ENCODE data around the gene ATG2A.
A peak's percentile ranks its signal among the peaks of the same experiment; 100 is the strongest.

Gene ATG2A

GRCh38 chr11:64902102-64902900, 14.7 kb downstream of the ATG2A start:
- no peak for DNase-seq (ENCODE audit: low read depth)

GRCh38 chr11:64900774-64901173, 16.2 kb downstream of the ATG2A start:
- no peak for DNase-seq (ENCODE audit: low read depth)

DNA sequence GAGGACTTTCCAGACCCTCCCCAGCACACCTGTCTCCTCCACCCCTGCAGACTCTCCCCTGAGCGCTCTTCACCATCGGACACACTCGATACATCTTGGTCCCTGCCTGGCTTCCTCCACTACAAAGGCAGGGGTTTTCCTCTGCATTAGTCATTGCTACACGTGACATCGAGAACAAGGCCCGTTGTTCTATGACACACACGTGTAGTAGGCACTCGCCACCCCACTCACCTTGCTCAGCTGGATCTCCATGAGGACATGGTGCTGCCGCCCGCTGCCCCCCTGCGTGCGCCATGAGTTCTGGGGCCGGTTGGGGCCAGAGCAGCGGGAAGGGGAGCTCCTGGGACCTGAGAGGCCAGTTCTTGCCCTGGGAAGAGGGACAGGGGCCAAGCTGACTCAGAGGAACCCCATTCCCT, 16.7 kb downstream of the ATG2A start:
- no peak for DNase-seq (ENCODE audit: low read depth)

DNA sequence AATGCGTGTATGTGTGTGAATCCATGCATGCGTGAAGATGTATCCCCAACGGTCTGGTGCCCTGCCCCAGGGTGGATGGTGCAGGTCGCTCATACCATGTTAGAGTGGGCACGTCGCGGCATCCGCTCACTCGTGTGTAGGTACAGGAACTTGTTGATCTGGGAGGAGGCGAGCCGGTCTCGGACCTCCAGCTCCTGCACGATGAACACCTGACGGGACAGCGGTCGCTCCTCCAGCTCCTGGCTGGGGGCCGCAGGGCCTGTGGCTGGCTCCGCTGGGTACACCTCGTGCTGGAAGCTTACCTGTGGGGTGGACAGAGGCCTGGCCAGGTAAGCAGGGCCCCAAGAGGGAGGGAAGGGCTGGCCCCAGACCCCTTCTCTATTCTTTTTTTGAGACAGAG, 18.5 kb downstream of the ATG2A start:
- no peak for DNase-seq (ENCODE audit: low read depth)

GRCh38 chr11:64898076-64898445, 18.9 kb downstream of the ATG2A start:
- DNase-seq (ENCODE audit: low read depth): no peak

- DNase-seq (ENCODE audit: low read depth): no peak
Observed at GRCh38 chr11:64897381-64898075, 19.5 kb downstream of the ATG2A start.

GRCh38 chr11:64896448-64897022, 20.5 kb downstream of the ATG2A start:
- no peak for DNase-seq (ENCODE audit: low read depth)

GRCh38 chr11:64894812-64895452, 22.1 kb downstream of the ATG2A start:
- no peak for DNase-seq (ENCODE audit: low read depth)

DNA sequence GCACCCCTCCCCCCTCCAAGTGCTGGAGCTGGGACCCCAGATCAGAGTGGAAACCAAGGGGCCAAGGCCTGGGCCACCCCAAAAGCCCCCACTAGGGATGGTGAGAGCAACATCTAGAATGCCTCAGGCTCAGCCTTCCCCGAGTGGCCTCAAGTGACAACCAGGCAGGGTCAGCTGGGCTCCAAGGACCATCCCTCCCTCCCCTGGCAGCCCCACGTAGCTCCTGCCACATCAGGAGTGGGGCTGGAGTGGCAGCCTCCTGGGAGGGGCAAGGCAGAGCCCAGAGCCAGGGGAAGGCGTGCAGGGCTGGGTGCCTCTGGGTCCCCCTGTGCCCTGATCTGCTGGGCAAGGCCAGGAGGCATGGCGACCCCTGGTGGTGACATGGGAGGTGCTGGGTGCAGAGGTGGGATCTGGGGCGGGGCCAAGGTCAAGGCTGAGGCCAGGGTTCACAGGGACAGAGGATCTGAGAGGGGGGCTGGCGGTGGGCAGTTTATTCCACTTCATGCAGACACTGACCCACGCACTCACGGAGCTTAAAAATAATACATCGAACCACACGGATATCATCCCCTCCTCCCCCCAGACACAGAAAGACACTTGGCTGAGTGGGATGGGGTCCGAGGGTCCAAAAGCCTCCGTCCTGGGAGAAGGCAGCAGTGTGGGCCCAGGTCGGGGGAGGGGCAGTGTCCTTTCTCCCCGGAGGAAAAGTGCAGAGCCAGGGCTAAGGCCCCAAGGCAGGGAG, 22.8 kb downstream of the ATG2A start:
- peak; percentile 52 for DNase-seq (ENCODE audit: low read depth)

DNA sequence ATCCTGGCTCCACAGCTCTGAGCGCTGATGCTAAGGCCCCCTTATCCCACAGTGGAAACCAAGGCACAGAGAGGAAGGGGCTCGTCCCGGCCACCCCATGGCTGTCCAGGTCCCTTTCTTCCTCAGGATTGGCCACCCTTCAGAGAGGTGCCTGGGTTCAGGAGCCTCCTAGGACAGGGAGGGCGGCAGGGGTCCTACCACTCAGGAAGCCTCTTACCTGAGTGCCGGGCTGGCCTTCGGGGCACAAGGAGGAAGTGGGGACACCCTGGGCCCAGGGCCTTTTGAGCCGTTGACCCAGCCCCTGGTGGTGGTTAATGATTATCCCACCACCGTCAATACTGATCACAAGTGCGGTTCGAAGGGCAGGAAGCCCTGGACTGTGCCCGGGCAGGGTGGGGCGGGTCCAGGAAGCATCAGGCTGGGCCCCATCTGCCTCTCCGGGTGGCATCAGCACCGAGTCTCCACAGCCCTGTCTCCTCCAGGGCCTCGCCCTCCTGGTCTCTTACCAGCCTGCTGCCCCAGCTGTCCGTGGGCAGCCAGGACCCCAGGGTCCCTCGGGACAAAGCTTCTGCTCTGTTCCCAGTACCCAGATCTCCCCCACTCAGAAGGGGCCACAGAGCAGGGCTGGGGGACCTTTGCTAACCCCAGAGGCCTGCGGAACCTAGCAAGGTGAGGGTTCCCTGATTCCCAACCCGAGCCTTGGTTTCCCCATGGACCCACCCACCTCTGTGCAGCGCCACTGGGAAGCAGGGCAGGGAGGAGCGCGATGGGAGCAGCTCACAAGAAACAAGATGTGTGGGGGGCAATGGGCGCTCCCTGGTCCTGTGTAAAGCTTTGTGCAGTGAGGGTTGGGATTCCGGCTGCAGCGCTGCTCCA, 23.6 kb downstream of the ATG2A start:
- no peak for DNase-seq (ENCODE audit: low read depth)

- DNase-seq (ENCODE audit: low read depth): no peak
Observed at GRCh38 chr11:64892838-64893193, 24.2 kb downstream of the ATG2A start.

DNA sequence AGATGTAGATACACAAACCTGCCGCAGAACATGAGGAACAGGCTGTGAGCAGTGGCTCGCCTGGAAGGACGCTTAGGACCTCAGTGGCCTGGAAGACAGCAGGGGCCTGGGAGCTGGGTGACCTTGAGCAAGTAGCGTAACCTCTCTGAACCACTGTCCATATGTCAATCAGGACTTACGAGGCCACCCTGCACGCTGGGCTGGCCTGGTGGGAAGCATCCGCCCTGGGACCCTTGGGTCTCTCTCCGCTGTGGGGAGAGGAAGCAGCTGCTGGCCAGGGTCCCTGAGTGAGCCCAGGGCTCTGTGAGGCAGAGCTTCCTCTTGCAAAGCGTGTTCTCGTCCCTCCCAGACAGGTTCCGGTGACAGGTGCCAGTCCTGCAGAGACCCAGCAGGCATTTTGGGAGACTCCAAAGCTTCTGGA, 24.6 kb downstream of the ATG2A start:
- DNase-seq (ENCODE audit: low read depth): no peak

GRCh38 chr11:64891880-64892279, 25.1 kb downstream of the ATG2A start:
- DNase-seq (ENCODE audit: low read depth): no peak

- DNase-seq (ENCODE audit: low read depth): no peak
Observed at GRCh38 chr11:64891215-64891848, 25.7 kb downstream of the ATG2A start.

- DNase-seq (ENCODE audit: low read depth): no peak
Observed at GRCh38 chr11:64890522-64890939, 26.5 kb downstream of the ATG2A start.

GRCh38 chr11:64888729-64889511, 28.1 kb downstream of the ATG2A start:
- DNase-seq (ENCODE audit: low read depth): peak; percentile 86

GRCh38 chr11:64888406-64888728, 28.6 kb downstream of the ATG2A start:
- no peak for DNase-seq (ENCODE audit: low read depth)

- no peak for DNase-seq (ENCODE audit: low read depth)
Observed at GRCh38 chr11:64887757-64888405, 29.1 kb downstream of the ATG2A start.

DNA sequence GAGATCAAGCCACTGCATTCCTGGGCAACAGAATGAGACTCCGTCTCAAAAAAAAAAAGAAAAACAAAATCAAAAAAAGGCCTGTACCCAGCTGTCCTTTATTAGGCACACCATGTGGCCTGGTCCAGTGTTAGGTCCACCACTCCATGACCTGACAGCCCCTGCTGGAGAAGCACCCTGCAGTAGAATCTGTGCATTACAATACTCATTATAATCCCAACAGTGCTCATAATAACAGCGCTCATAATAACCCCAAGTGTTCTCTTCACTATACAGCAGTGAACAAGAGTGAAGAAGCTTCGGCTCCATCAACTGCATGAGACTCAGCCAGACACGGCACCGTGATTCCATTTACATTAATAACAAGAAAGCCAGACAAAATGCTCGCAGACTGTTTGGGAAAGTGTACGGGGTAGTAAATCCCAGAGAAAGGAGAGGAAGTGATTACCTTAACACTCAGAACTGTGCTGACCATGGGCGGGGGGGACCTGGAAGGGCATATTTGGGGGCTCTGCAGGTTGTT, 29.7 kb downstream of the ATG2A start:
- DNase-seq (ENCODE audit: low read depth): no peak

Data from amniotic epithelial cell (primary cell).